Pulmonary artery endothelial cell (primary cell): Measurements from ENCODE around the gene MAS1. TPM values are rescaled to one million over a fixed set of nuclear protein-coding genes. Genes with fewer than 3 reads are reported as not detected.
A peak's percentile ranks its signal among the peaks of the same experiment; 100 is the strongest.
"Not testable (repeated sequence)": the region's sequence is repeated elsewhere in the genome, so short reads cannot be mapped to it uniquely, and the experiment has no call there.

Experiments used
- DNase-seq: peaks from one replicate; pipeline ENCODE4 v3.0.0-alpha.2; 2011; ENCODE audit warnings: low read depth, low spot score
- total RNA-seq: library from RNA; depleted of rRNA; stranded (reverse); fragments of >200 nt; gene quantifications from 2 replicates; pipeline ENCODE4 v1.2.3, GENCODE V29; 2014

Gene MAS1
- not detected in 2 replicates for total RNA-seq

DNA sequence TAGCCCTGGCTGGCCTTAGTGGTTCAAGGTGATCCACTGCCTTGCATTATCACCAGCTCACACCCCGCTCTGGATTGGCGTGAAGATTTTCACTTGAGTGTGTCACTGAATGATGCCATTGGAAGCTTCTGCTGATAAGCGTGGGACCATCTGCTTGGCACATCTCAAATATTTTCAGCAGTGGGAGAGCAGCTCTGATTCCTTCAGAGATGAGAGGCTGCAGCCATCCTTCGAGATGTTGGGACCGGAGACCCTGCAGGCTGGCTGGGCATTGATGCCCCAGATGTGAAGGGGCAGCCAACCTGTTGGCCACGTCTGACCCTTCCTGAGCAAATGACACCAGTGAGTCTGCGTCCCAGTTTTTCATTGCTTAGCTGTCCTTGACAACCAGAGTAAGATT, at the start of gene MAS1:
MAS1 (plus strand) TSS at position 197 of the 400 bp plus-strand sequence. CDS start 15,968 bp downstream, outside the sequence.
- no peak for DNase-seq

GRCh38 chr6:159842035-159842434, 48.8 kb upstream of the MAS1 start:
- no peak for DNase-seq

DNA sequence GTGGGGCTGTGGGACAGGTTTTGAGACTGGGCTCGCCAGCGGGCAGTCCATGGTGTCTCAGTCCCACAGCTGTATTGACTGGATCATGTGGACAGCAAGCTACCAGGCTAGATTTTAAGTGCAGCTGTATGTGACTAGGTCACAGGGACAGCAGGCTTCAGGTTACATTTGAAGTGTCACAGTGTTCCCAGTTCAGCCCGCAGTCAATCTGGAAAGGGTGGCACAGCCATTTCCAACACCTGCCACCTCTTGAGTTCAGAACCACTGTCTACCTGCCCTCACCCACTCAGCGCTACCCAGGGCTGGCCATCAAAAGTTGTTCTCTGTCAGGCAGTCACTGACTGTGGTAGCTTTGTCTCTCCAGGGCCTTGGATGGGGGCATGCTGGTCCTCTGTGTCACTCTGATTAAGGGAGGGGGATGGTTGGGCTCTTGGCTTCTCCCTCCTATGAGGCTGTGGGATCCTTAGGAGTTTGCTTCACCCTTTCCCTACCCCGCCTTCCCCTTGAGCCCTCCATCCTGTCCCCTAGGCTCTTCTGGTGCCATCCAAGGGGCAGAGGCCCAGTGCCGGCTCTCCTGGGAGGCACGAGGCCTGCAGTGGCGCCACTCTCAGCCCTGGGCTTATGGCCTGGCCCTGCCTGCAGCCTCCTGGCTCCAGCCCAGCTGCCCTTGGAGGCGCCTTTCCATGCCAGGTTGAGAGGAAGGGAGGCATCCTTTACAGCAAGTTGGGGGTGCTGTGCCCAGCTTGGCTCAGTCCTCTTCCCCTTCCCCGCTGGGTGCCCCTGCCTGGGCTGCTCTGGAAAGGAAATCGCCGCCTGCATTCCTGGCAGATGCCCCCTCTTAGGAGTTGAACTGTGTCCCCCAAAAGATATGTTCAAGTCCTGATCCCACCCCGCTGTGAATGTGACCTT, 45.8 kb upstream of the MAS1 start:
- DNase-seq, result no peak

DNA sequence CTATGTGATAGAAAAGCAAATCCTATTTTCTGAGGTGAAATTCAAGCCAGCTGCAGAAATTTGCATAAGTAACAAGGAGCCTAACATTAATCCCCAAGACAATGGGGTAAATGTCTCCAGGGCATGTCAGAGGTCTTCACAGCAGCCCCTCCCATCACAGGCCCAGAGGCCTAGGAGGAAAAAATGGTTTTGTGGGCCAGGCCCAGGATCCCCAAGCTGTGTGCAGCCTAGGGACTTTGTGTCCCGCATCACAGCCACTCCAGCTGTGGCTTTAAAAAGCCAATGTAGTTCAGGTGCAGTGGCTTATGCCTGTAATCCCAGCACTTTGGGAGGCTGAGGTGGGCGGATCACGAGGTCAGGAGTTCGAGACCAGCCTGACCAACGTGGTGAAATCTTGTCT, 42.2 kb upstream of the MAS1 start:
- not testable (repeated sequence) for DNase-seq

DNA sequence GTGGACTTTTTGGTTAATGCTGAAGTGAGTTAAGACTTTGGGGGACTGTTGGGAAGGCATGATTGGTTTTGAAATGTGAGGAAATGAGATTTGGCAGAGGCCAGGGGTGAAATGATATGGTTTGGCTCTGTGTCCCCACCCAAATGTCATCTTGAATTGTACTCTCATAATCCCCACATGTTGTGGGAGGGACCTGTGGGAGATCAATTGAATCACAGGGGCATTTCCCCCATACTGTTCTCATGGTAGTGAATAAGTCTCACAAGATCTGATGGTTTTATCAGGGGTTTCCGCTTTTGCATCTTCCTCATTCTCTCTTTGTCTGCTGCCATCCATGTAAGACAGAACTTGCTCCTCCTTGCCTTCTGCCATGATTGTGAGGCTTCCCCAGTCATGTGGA, 40.9 kb upstream of the MAS1 start:
- DNase-seq, result not testable (repeated sequence)

- no peak for DNase-seq
These were observed 37.9 kb upstream of the MAS1 start for GRCh38 chr6:159852877-159853276.

DNA sequence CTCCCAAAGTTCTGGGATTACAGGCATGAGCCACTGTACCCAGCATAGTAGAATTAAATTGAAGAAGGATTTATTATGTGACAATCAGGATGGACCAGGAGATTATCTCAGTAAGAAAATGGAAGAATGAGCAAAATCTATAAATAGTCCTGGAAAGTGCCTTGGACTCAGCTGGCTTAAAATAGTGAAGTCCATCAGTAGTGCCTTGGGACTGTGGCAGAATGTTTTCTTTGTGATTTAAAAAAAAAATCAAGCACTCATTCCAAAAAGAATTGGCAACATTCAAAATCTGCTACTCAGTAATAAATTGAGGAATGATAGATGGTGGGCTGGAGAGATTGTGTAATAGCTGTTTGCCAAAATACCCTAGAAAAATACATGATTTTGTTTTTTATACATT, 37.0 kb upstream of the MAS1 start:
- DNase-seq, result no peak

- DNase-seq, result no peak
These were observed 35.8 kb upstream of the MAS1 start for GRCh38 chr6:159854959-159855358.

GRCh38 chr6:159858259-159858658, 32.5 kb upstream of the MAS1 start:
- no peak for DNase-seq

DNA sequence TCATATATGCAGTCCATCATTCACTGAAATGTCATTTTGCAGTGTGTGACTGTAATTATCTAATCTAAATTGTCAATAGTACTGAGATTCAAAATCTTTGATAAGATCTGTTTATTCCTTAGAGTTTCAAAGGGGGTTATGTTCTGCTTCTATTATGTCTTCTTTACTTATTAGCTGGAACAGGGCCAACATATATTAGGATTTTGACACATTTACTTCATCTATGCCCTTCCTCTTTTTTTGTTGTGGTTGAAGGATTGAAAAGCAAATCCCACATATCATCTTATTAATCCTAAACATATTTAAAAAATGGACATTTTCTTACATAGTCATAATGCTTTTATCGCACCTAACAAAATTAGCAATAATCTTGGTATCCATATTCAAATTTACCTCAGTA, 30.3 kb upstream of the MAS1 start:
- DNase-seq, result no peak

- no peak for DNase-seq
These were observed 28.7 kb upstream of the MAS1 start for GRCh38 chr6:159862103-159862502.

DNA sequence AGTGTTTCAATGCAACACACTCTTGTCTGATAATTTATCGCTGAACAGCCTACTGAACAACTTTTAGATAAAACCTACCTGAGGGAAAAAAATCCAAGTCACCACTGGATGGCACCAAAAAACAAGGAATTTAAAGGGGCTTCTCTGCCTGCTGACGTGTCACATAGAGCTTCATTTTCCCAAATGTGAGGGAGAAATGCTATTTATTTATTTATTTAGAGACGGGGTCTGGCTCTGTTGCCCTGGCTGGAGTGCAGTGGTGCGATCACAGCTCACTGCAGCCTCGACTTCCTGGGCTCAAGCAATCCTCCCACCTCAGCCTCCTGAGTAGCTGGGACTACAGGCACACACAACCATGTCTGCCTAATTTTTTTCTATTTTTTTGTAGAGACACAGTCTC, 27.4 kb upstream of the MAS1 start:
- DNase-seq, result peak; percentile 10

- DNase-seq, result no peak
These were observed 25.4 kb upstream of the MAS1 start for GRCh38 chr6:159865226-159865920.

DNA sequence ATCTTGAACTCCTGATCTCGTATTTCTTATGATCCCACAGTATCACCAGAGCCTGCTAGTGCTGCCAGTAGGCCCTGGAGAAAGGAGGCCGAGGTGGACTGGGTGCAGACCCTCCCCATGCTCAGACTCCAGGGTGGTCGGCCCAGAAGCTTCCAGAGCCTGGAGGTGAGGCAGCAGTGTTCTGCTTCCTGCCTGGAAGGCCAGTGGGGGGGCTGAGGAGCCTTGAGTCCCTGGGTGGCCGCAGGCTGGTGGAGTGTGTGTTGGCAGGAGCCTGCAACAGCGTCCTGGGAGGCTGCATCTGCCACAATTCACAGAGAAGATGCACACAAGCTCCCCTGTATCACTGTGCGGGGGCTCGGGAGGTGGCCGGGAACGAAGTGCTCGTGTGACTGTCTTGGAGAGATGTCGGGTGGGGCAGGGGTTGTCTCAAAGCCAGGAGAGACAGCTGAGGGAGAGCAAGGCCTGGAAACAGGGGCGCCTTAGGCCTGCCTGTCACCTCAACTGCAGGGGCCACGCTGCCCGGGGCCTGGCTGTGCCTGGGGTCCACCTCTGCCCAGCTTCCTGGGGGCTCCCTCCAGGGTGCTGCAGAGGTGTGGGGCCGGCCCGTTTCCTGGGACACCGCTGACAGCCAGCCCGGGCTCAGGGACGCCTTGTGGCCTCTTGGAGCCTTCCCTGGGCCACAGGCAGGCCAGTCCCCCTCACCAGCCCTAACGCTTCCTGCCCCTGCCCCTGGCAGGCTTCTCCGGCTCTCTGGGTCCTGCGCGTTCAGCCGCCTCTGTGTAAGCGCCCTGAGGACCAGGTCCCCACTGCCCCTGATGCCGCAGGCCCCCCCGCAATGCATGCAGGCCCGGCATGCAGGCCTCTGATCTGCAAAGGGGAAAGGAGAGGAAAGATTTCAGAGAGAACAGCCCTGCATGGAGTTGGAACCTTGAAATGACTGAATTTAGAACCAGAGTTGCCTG, 24.2 kb upstream of the MAS1 start:
- DNase-seq, result no peak

GRCh38 chr6:159871241-159871640, 19.5 kb upstream of the MAS1 start:
- no peak for DNase-seq

GRCh38 chr6:159871906-159872305, 18.9 kb upstream of the MAS1 start:
- no peak for DNase-seq

DNA sequence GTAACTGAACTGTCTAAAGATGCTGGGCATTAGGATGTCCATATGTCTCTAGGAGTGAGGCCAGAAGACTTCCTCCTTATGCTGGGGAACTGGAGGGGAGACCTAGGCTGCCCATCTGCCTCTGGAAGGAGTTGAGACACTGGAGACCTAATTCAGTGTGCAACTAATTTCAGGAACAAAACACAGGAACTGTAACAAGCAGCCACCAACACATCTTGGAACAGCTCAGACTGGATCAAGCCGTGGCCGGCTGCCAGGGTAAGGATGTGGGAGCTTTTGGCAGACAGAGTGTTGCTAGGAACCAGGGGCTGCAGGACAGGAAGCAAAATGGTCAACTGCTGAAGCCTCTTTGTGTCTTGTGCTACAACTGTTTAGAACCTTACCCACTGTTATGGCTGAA, 16.4 kb upstream of the MAS1 start:
- DNase-seq, result no peak

DNA sequence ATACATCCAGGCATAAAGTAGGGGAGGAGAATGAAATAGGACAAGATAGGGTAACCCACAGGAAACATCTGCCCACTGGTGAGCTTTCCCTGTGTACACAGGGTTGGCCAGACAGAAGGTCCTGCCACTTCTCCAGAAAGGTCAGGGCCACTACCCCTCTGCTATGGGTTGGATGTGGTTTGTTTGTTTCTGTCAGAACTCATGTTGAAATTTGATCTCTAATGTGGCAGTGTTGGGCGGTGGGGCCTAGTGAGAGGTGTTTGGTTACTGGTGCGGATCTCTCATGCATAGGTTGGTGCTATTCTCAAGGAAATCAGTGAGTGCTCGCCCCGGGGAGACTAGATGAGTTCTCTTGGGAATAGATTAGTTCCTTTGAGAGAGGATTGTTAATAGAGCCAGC, 15.6 kb upstream of the MAS1 start:
- no peak for DNase-seq

DNA sequence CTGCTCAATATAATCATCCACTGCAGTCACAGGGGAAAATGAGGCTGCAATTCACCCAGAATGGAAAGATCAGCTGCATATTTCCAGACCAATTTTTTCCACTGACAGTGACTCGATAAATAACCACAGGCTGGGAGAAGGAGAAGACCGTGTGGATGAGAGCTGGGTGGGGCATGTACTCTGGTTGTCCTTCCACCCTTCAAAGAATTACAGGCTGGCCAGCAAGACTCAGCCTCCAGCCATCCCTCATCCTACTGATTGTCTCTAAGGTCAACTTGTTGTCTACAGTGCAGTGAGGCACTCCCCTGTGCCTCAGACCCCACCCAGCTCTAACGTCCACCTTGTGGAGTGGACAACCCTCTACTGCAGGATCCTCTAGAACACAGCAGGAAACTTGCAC, 14.5 kb upstream of the MAS1 start:
- no peak for DNase-seq

GRCh38 chr6:159877256-159877808, 13.5 kb upstream of the MAS1 start:
- DNase-seq, result no peak

DNA sequence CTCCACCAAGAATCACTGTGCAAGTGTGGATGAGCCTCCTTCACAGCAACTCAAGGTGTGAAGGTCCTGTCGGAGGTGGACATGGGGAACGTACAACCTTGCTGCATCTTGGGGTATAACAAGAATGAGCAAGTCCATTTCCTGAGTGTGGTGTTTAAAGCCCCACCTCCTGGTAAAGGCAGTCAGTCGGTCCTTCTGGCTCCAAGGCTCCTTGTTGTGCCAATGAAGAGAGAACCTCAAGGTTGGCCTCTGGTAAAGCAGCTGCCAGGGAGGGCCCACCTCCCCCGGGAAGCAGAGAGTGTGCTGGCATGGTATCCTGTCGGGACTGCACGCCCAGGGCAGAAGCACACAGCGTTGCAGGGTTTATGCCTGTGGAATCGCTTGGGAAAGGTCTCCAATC, 12.4 kb upstream of the MAS1 start:
- DNase-seq, result no peak
